Measurements from ENCODE around the gene ANKRD18A.

ANKRD18A gene

GRCh38 chr9:38529317-38529716 lies 91.1 kb downstream of the ANKRD18A start:
- Histone ChIP-seq H3K79me2 (ENCODE audit: insufficient read depth, low read length) (no peaks in the 10 kb centered on the region), H3K4me3 (ENCODE audit: low read depth, low read length, poor library complexity, severe bottlenecking) (no peak overlapping the region), H3K27me3 (ENCODE audit: insufficient read depth, low read length) (no peaks in the 10 kb centered on the region), H4K20me1 (ENCODE audit: insufficient read depth, low read length) (no peaks in the 10 kb centered on the region), H3K9me3 (ENCODE audit: low read length) (no peaks in the 10 kb centered on the region), H3K9me2 (ENCODE audit: low read depth, low read length) (no peaks in the 10 kb centered on the region), H3K36me3 (ENCODE audit: insufficient read depth, low read length) (no peaks in the 10 kb centered on the region), H3F3A (ENCODE audit: insufficient read depth, low read length) (no peaks in the 10 kb centered on the region), H2AFZ (ENCODE audit: low read length) (no peak overlapping the region), H3K9ac (ENCODE audit: low read length) (no peak overlapping the region), H3K27ac (ENCODE audit: low read depth, low read length, poor library complexity, severe bottlenecking) (no peak overlapping the region), H3K4me1 (ENCODE audit: insufficient read depth, low read length, severe bottlenecking) (no peaks in the 10 kb centered on the region), H3K4me2 (ENCODE audit: low read length) (no peak overlapping the region)
- no peak for TF ChIP-seq EZH2 (IDR thresholded peaks at IDR 0.05; ENCODE audit: borderline replicate concordance, low read length)
- no peak for TF ChIP-seq CTCF (IDR thresholded peaks at IDR 0.05; ENCODE audit: low read length)

- Histone ChIP-seq H4K20me1 (ENCODE audit: insufficient read depth, low read length) (no peaks in the 10 kb centered on the region), H3K79me2 (ENCODE audit: insufficient read depth, low read length) (no peaks in the 10 kb centered on the region), H3K9ac (ENCODE audit: low read length) (no peak overlapping the region), H3K4me1 (ENCODE audit: insufficient read depth, low read length, severe bottlenecking) (no peaks in the 10 kb centered on the region), H3K27ac (ENCODE audit: low read depth, low read length, poor library complexity, severe bottlenecking) (no peak overlapping the region), H3F3A (ENCODE audit: insufficient read depth, low read length) (no peaks in the 10 kb centered on the region), H3K36me3 (ENCODE audit: insufficient read depth, low read length) (no peaks in the 10 kb centered on the region), H3K4me3 (ENCODE audit: low read depth, low read length, poor library complexity, severe bottlenecking) (no peak overlapping the region), H3K27me3 (ENCODE audit: insufficient read depth, low read length) (no peaks in the 10 kb centered on the region), H2AFZ (ENCODE audit: low read length) (no peak overlapping the region), H3K4me2 (ENCODE audit: low read length) (no peak overlapping the region), H3K9me2 (ENCODE audit: low read depth, low read length) (no peaks in the 10 kb centered on the region), H3K9me3 (ENCODE audit: low read length) (no peaks in the 10 kb centered on the region)
- TF ChIP-seq CTCF (IDR thresholded peaks at IDR 0.05; ENCODE audit: low read length) (no peak), EZH2 (IDR thresholded peaks at IDR 0.05; ENCODE audit: borderline replicate concordance, low read length) (no peak)
These were observed 92.9 kb downstream of the ANKRD18A start for GRCh38 chr9:38527503-38527902.

GRCh38 chr9:38526591-38526990 lies 93.8 kb downstream of the ANKRD18A start:
- Histone ChIP-seq H3K4me2 (ENCODE audit: low read length) (no peak overlapping the region), H3K9ac (ENCODE audit: low read length) (no peak overlapping the region), H4K20me1 (ENCODE audit: insufficient read depth, low read length) (no peaks in the 10 kb centered on the region), H3K4me3 (ENCODE audit: low read depth, low read length, poor library complexity, severe bottlenecking) (no peak overlapping the region), H3K79me2 (ENCODE audit: insufficient read depth, low read length) (no peaks in the 10 kb centered on the region), H3K36me3 (ENCODE audit: insufficient read depth, low read length) (no peaks in the 10 kb centered on the region), H3K27me3 (ENCODE audit: insufficient read depth, low read length) (no peaks in the 10 kb centered on the region), H3K4me1 (ENCODE audit: insufficient read depth, low read length, severe bottlenecking) (no peaks in the 10 kb centered on the region), H3K9me3 (ENCODE audit: low read length) (no peaks in the 10 kb centered on the region), H3F3A (ENCODE audit: insufficient read depth, low read length) (no peaks in the 10 kb centered on the region), H2AFZ (ENCODE audit: low read length) (no peak overlapping the region), H3K9me2 (ENCODE audit: low read depth, low read length) (no peaks in the 10 kb centered on the region), H3K27ac (ENCODE audit: low read depth, low read length, poor library complexity, severe bottlenecking) (no peak overlapping the region)
- TF ChIP-seq EZH2 (IDR thresholded peaks at IDR 0.05; ENCODE audit: borderline replicate concordance, low read length): no peak
- no peak for TF ChIP-seq CTCF (IDR thresholded peaks at IDR 0.05; ENCODE audit: low read length)

Measured in OCI-LY1 (cell line).